Measurements from ENCODE around the gene HAT1.

Gene HAT1

DNA sequence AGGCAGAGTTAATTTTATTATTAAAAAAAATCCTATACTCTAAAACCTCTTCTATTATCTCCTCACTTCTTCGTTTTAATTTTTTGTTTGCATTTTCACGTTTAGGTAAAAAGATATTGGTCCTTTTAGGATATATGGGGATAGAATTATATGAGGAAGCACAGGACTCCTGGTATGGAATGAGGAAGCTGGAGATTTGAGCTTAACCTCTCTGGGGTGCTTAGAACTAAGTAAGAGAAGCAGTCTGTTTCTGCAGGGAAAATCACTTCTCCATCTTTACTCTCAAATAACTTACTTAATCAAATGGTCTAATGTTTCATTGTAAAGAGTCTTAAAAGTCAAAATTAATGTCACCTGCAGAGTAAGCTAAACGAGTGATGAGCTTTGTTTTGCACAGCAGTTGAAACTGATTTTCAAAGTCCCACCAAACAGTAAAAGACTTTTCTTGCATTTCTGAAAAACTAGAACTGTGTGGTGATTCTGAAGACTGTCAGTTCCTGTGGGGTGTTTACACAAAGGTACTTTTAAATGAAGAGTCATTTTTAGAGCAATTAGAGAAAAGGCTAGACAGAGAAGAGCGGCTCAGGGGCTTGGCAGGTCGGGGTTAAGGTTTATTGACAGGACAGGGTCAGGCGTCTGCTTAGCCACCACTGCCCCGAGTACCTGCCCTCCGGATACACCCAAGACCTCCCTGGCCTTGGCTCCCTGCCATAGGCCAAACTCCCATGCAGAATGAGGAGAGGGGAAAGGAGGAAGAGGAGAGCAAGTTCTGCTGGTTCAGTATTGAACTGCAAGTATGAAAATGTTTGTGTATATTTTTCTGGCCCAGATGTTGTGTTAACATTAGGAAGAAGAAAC, 99.0 kb downstream of the HAT1 start:
- Mint-ChIP-seq H3K27ac (no peak overlapping the region), H3K4me1 (no peaks in the 10 kb centered on the region), H3K4me3 (no peak overlapping the region), H3K9me3 (no peaks in the 10 kb centered on the region), H3K27me3 (no peaks in the 10 kb centered on the region), H3K36me3 (peaks cover 12% of the 10 kb centered on the region)
- no peak for ATAC-seq

DNA sequence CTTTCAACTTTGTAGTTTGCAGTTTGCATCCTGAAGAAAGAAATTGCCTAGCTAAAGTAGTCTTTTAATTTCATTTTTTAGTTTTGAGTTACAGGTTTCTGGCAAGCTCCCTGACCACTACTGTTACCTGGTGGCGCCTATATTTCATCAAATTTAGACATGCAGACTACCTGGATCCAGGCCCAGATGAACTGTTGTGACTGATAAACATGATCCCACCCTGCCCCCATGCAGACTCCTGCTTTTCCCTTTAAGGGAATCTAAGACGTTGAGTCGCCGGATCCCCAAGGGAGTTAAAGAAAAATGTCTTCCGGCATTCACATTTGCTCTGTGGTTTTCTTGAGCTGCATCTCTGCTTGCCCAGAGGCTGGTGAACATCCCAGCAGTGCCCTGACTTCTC, 99.7 kb downstream of the HAT1 start:
- no peak for ATAC-seq
- H3K9me3 Mint-ChIP-seq, result no peaks in the 10 kb centered on the region
- H3K27ac Mint-ChIP-seq, result no peak overlapping the region
- no peaks in the 10 kb centered on the region for H3K27me3 Mint-ChIP-seq
- no peaks in the 10 kb centered on the region for H3K4me1 Mint-ChIP-seq
- H3K4me3 Mint-ChIP-seq, result no peak overlapping the region
- peaks cover 7% of the 10 kb centered on the region for H3K36me3 Mint-ChIP-seq

DNA sequence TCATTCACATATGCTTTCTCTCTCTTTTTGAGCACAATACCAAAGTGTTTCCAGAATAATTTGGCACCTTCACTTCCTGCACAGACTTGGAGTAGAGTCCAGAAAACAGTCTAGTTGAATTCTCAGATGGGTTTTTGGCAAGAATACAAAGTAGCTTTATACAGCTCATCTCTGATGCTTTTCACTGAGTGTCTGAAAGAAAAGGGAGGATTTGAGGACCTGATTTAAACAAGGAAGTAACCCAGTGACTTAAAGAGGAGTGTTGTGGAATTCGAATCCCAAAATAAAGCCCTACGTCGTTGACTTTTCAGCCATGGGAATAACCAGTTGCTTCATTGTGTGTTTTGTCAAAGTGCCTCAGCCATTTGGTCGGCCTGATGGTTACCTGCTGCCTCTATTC, 109.3 kb downstream of the HAT1 start:
- no peak overlapping the region for H3K27ac Mint-ChIP-seq
- no peak for ATAC-seq
- no peaks in the 10 kb centered on the region for H3K36me3 Mint-ChIP-seq
- no peaks in the 10 kb centered on the region for H3K9me3 Mint-ChIP-seq
- H3K4me3 Mint-ChIP-seq, result no peak overlapping the region
- peaks cover 6% of the 10 kb centered on the region for H3K4me1 Mint-ChIP-seq
- H3K27me3 Mint-ChIP-seq, result no peaks in the 10 kb centered on the region

Data from stimulated activated memory B cell treated with anti-CD40 and anti-IgM and Interleukin-4, amounts not matched to agents 10 μg/mL and 1 μg/mL and 100 μg/mL, for 72 hours (primary cell).